GM19099 (cell line): ENCODE results near the gene SCARF1.

Source experiments
- POLR2A ChIP-seq: IDR thresholded peaks from 3 replicates; pipeline ENCODE4 v1.6.1; 2011; ENCODE audit warnings: low read depth; ENCODE audit not compliant: insufficient read length; ENCODE audit errors: extremely low read depth

The SCARF1 gene

GRCh38 chr17:1648963-1649843 lies 3.7 kb upstream of the SCARF1 start:
- peak; percentile 35 for TF ChIP-seq POLR2A

GRCh38 chr17:1648173-1648962 lies 2.8 kb upstream of the SCARF1 start:
- peak; percentile 41 for TF ChIP-seq POLR2A

- no peak for TF ChIP-seq POLR2A
Measured at GRCh38 chr17:1647802-1648171, 2.3 kb upstream of the SCARF1 start.

- TF ChIP-seq POLR2A = no peak
Measured at GRCh38 chr17:1646199-1646875, 805 bp upstream of the SCARF1 start.

GRCh38 chr17:1644493-1645206 lies 882 bp downstream of the SCARF1 start:
- peak; percentile 53 for TF ChIP-seq POLR2A

GRCh38 chr17:1643999-1644492 lies 1.5 kb downstream of the SCARF1 start:
- TF ChIP-seq POLR2A = no peak

GRCh38 chr17:1643293-1643998 lies 2.1 kb downstream of the SCARF1 start:
- TF ChIP-seq POLR2A = peak; percentile 56

GRCh38 chr17:1641065-1641403 lies 4.5 kb downstream of the SCARF1 start:
- no peak for TF ChIP-seq POLR2A

- TF ChIP-seq POLR2A = no peak
Measured at GRCh38 chr17:1640329-1641064, 5.0 kb downstream of the SCARF1 start.

- TF ChIP-seq POLR2A = no peak
Measured at GRCh38 chr17:1639549-1640180, 5.9 kb downstream of the SCARF1 start.

GRCh38 chr17:1638624-1639300 lies 6.8 kb downstream of the SCARF1 start:
- TF ChIP-seq POLR2A = no peak

- no peak for TF ChIP-seq POLR2A
Measured at GRCh38 chr17:1638171-1638590, 7.4 kb downstream of the SCARF1 start.

GRCh38 chr17:1636732-1637285 lies 8.7 kb downstream of the SCARF1 start:
- no peak for TF ChIP-seq POLR2A
